Hepatocyte (in vitro differentiated cells): ENCODE data around the gene MUC15. TPM values are rescaled to one million over a fixed set of nuclear protein-coding genes. Genes with fewer than 3 reads are reported as not detected.
A peak's percentile ranks its signal among the peaks of the same experiment; 100 is the strongest.
"Not testable (repeated sequence)": the region's sequence is repeated elsewhere in the genome, so short reads cannot be mapped to it uniquely, and the experiment has no call there.

Source experiments
- DNase-seq: peaks from one replicate; pipeline ENCODE4 v3.0.0-alpha.2; 2016; ENCODE audit warnings: low spot score
- H2AFZ ChIP-seq: fragments of 200-600 bp; sonication (generic); 2 replicates; pipeline ENCODE4 v1.6.0; 2016; ENCODE audit warnings: antibody characterized with exemption, mild to moderate bottlenecking
- H3K27ac ChIP-seq: fragments of 200-600 bp; sonication (generic); 2 replicates; pipeline ENCODE4 v1.5.1; 2016; ENCODE audit warnings: mild to moderate bottlenecking
- H3K27me3 ChIP-seq: fragments of 200-600 bp; sonication (generic); 2 replicates; pipeline ENCODE4 v1.6.1; 2016
- H3K36me3 ChIP-seq: fragments of 200-600 bp; sonication (generic); replicated peaks from 2 replicates; pipeline ENCODE4 v1.5.1; 2016; ENCODE audit warnings: low read depth; ENCODE audit not compliant: insufficient read depth
- H3K4me1 ChIP-seq: fragments of 200-600 bp; sonication (generic); 2 replicates; pipeline ENCODE4 v1.5.1; 2016; ENCODE audit warnings: mild to moderate bottlenecking, moderate library complexity; ENCODE audit not compliant: insufficient read depth
- H3K4me2 ChIP-seq: fragments of 200-600 bp; sonication (generic); 2 replicates; pipeline ENCODE4 v1.6.0; 2016
- H3K4me3 ChIP-seq: fragments of 200-600 bp; sonication (generic); 2 replicates; pipeline ENCODE4 v1.5.1; 2016; ENCODE audit warnings: mild to moderate bottlenecking
- H3K79me2 ChIP-seq: fragments of 200-600 bp; sonication (generic); 2 replicates; pipeline ENCODE4 v1.6.0; 2017; ENCODE audit warnings: mild to moderate bottlenecking
- H3K9me2 ChIP-seq: fragments of 200-600 bp; sonication (generic); replicated peaks from 2 replicates; pipeline ENCODE4 v1.6.0; 2017; ENCODE audit warnings: mild to moderate bottlenecking; ENCODE audit not compliant: insufficient read depth
- H3K9me3 ChIP-seq: fragments of 200-600 bp; sonication (generic); 2 replicates; pipeline ENCODE4 v1.5.1; 2016; ENCODE audit warnings: low read depth, mild to moderate bottlenecking
- H4K20me1 ChIP-seq: fragments of 200-600 bp; sonication (generic); 2 replicates; pipeline ENCODE4 v1.6.0; 2016; ENCODE audit warnings: mild to moderate bottlenecking; ENCODE audit not compliant: insufficient read depth, poor library complexity, severe bottlenecking
- CTCF ChIP-seq: fragments of 200-600 bp; sonication (generic); IDR thresholded peaks from 2 replicates; pipeline ENCODE4 v1.5.1; 2016; ENCODE audit warnings: antibody characterized with exemption, mild to moderate bottlenecking; ENCODE audit not compliant: poor library complexity
- EZH2 ChIP-seq: fragments of 200-600 bp; sonication (generic); IDR thresholded peaks from 2 replicates; pipeline ENCODE4 v1.6.1; 2016; ENCODE audit warnings: antibody characterized with exemption, mild to moderate bottlenecking, borderline replicate concordance
- EZH2phosphoT487 ChIP-seq: fragments of 200-600 bp; sonication (generic); IDR thresholded peaks from one replicate; pipeline ENCODE4 v1.6.1; 2018; ENCODE audit warnings: antibody characterized with exemption, mild to moderate bottlenecking, low read depth, moderate library complexity; ENCODE audit not compliant: unreplicated experiment, severe bottlenecking
- WGBS: methylation state at CpG from one replicate; pipeline ENCODE4 v1.1.6; 2016; ENCODE audit warnings: low lambda C conversion rate; ENCODE audit errors: missing lambda C conversion rate; 5-methylcytosine and 5-hydroxymethylcytosine counted together
- polyA plus RNA-seq: library from polyadenylated mRNA; unstranded; fragments of >200 nt; fragmentation: Nextera tagmentation; extraction: Ambion mirVana; gene quantifications from 2 replicates; pipeline ENCODE4 v1.2.1, GENCODE V29; 2016
- total RNA-seq: library from RNA; depleted of rRNA; stranded (reverse); fragments of >200 nt; gene quantifications from 2 replicates; pipeline ENCODE4 v1.2.3, GENCODE V29; 2014

The MUC15 gene
- total and polyA plus RNA-seq, 2 experiments from 2014 or later: 0.73 TPM; not detected in 1

- Histone ChIP-seq H3K4me3 (no peak overlapping the region), H3K4me1 (no peaks in the 10 kb centered on the region), H2AFZ (no peak overlapping the region), H3K79me2 (no peaks in the 10 kb centered on the region), H3K27ac (no peak overlapping the region), H3K4me2 (no peak overlapping the region), H3K36me3 (no peaks in the 10 kb centered on the region), H3K9me2 (no peaks in the 10 kb centered on the region), H3K27me3 (no peaks in the 10 kb centered on the region), H3K9me3 (no peaks in the 10 kb centered on the region), H4K20me1 (no peaks in the 10 kb centered on the region)
- no peak for DNase-seq
- no peak for TF ChIP-seq CTCF
- TF ChIP-seq EZH2: no peak
- TF ChIP-seq EZH2phosphoT487: no peak
- 92% methylated on average over 2 of the region's 2 CpGs for WGBS
These were observed 25.8 kb upstream of the MUC15 start for GRCh38 chr11:26597899-26598298.

- not testable (repeated sequence) for H3K9me2 ChIP-seq, H3K36me3 ChIP-seq, DNase-seq, H3K4me1 ChIP-seq, H3K4me2 ChIP-seq, H3K27me3 ChIP-seq, H3K79me2 ChIP-seq, H4K20me1 ChIP-seq, H3K4me3 ChIP-seq, H2AFZ ChIP-seq, H3K27ac ChIP-seq, H3K9me3 ChIP-seq
- 94% methylated on average over 20 of the region's 20 CpGs for WGBS
These were observed 25.1 kb upstream of the MUC15 start for GRCh38 chr11:26597049-26597689.

- H3K36me3 ChIP-seq, H3K27me3 ChIP-seq, H3K4me1 ChIP-seq, H4K20me1 ChIP-seq, H3K9me3 ChIP-seq, H3K79me2 ChIP-seq, H3K27ac ChIP-seq, H2AFZ ChIP-seq, H3K4me2 ChIP-seq, DNase-seq, H3K9me2 ChIP-seq, H3K4me3 ChIP-seq: not testable (repeated sequence)
- WGBS: 59% methylated on average over 7 of the region's 7 CpGs
These were observed 23.3 kb upstream of the MUC15 start for GRCh38 chr11:26595207-26595865.

- H3K36me3 ChIP-seq: no peaks in the 10 kb centered on the region
- H3K27ac ChIP-seq: peak overlapping the region; percentile 43
- no peaks in the 10 kb centered on the region for H3K9me3 ChIP-seq
- H3K4me1 ChIP-seq: no peaks in the 10 kb centered on the region
- 59% methylated on average over 11 of the region's 11 CpGs for whole genome bisulfite sequencing
- no peak overlapping the region for H3K4me3 ChIP-seq
- no peaks in the 10 kb centered on the region for H3K27me3 ChIP-seq
- H3K79me2 ChIP-seq: no peaks in the 10 kb centered on the region
- H3K9me2 ChIP-seq: no peaks in the 10 kb centered on the region
- no peaks in the 10 kb centered on the region for H4K20me1 ChIP-seq
- TF ChIP-seq CTCF: no peak
- TF ChIP-seq EZH2phosphoT487: no peak
- no peak for TF ChIP-seq EZH2
- peak; percentile 32 for DNase-seq
- no peak overlapping the region for H2AFZ ChIP-seq
- H3K4me2 ChIP-seq: no peak overlapping the region
These were observed 21.6 kb upstream of the MUC15 start for GRCh38 chr11:26593691-26594090.
